Stimulated activated CD4-positive, alpha-beta T cell treated with anti-CD3 and anti-CD28 coated beads, Interleukin-12 subunit alpha, Interleukin-12 subunit beta, amount 100 ng/mL, for 24 hours (primary cell): ENCODE measurements around the gene CDCA4.
A peak's percentile ranks its signal among the peaks of the same experiment; 100 is the strongest.
"Not testable (repeated sequence)": the region's sequence is repeated elsewhere in the genome, so short reads cannot be mapped to it uniquely, and the experiment has no call there.

Experiments used
- DNase-seq, 2 experiments: peaks; one replicate each; pipeline ENCODE4 v3.0.0-alpha.2; 2020; ENCODE audit warnings: low read depth in 2 of 2

Gene CDCA4

GRCh38 chr14:105033412-105033900, 12.6 kb upstream of the CDCA4 start:
- not testable (repeated sequence) for DNase-seq

- DNase-seq, result not testable (repeated sequence)
Observed at GRCh38 chr14:105032451-105032901, 11.6 kb upstream of the CDCA4 start.

GRCh38 chr14:105030836-105031396, 10.0 kb upstream of the CDCA4 start:
- no peak for DNase-seq

- no peak for DNase-seq
Observed at GRCh38 chr14:105030194-105030593, 9.3 kb upstream of the CDCA4 start.

- no peak for DNase-seq
Observed at GRCh38 chr14:105029402-105029801, 8.5 kb upstream of the CDCA4 start.

- no peak for DNase-seq
Observed at GRCh38 chr14:105028251-105028927, 7.5 kb upstream of the CDCA4 start.

- DNase-seq, result not testable (repeated sequence)
Observed at GRCh38 chr14:105027718-105028117, 6.8 kb upstream of the CDCA4 start.

- no peak for DNase-seq
Observed at GRCh38 chr14:105026802-105027563, 6.1 kb upstream of the CDCA4 start.

GRCh38 chr14:105026033-105026785, 5.3 kb upstream of the CDCA4 start:
- DNase-seq, result no peak

- no peak for DNase-seq
Observed at GRCh38 chr14:105025429-105025828, 4.5 kb upstream of the CDCA4 start.

GRCh38 chr14:105023791-105024480, 3.1 kb upstream of the CDCA4 start:
- DNase-seq, result no peak

GRCh38 chr14:105023144-105023543, 2.3 kb upstream of the CDCA4 start:
- DNase-seq, result no peak

- no peak for DNase-seq
Observed at GRCh38 chr14:105022276-105022670, 1.4 kb upstream of the CDCA4 start.

- peak; percentile 17 to 37 for DNase-seq
Observed at GRCh38 chr14:105021656-105022275, 883 bp upstream of the CDCA4 start.

GRCh38 chr14:105019861-105020814, 745 bp downstream of the CDCA4 start:
- peak; percentile 29 to 43 for DNase-seq

GRCh38 chr14:105018414-105018813, 2.5 kb downstream of the CDCA4 start:
- DNase-seq, result no peak

- no peak for DNase-seq
Observed at GRCh38 chr14:105015905-105016304, 5.0 kb downstream of the CDCA4 start.

- no peak for DNase-seq
Observed at GRCh38 chr14:105015242-105015641, 5.6 kb downstream of the CDCA4 start.

- no peak for DNase-seq
Observed at GRCh38 chr14:105014631-105015030, 6.3 kb downstream of the CDCA4 start.

GRCh38 chr14:105014032-105014431, 6.9 kb downstream of the CDCA4 start:
- no peak for DNase-seq
